ENCODE data around the gene SVEP1.

SVEP1 gene

GRCh38 chr9:110605565-110605964, 26.0 kb upstream of the SVEP1 start:
- no peak for TF ChIP-seq POLR2AphosphoS5 (IDR thresholded peaks at IDR 0.05; ENCODE audit: low read depth, low read length)
- no peak for TF ChIP-seq FOXP2 (optimal IDR thresholded peaks at IDR 0.05; ENCODE audit: borderline replicate concordance, extremely low read depth, extremely low read length, insufficient read depth)
- no peak for TF ChIP-seq REST (IDR thresholded peaks at IDR 0.05; ENCODE audit: insufficient read depth in 1 of 2, low read depth in 2 of 2, low read length in 2 of 2)
- TF ChIP-seq TAF1 (IDR thresholded peaks at IDR 0.05; ENCODE audit: borderline replicate concordance, insufficient read depth, low read length) = no peak
- TF ChIP-seq SIN3A (IDR thresholded peaks at IDR 0.05; ENCODE audit: borderline replicate concordance, insufficient read depth, low read length) = no peak

GRCh38 chr9:110604171-110604601, 24.6 kb upstream of the SVEP1 start:
- TF ChIP-seq SIN3A (IDR thresholded peaks at IDR 0.05; ENCODE audit: borderline replicate concordance, insufficient read depth, low read length) (no peak), POLR2AphosphoS5 (IDR thresholded peaks at IDR 0.05; ENCODE audit: low read depth, low read length) (no peak), REST (IDR thresholded peaks at IDR 0.05; ENCODE audit: insufficient read depth in 1 of 2, low read depth in 2 of 2, low read length in 2 of 2) (no peak), FOXP2 (optimal IDR thresholded peaks at IDR 0.05; ENCODE audit: borderline replicate concordance, extremely low read depth, extremely low read length, insufficient read depth) (no peak), TAF1 (IDR thresholded peaks at IDR 0.05; ENCODE audit: borderline replicate concordance, insufficient read depth, low read length) (no peak)

GRCh38 chr9:110602281-110602680, 22.7 kb upstream of the SVEP1 start:
- no peak for TF ChIP-seq TAF1 (IDR thresholded peaks at IDR 0.05; ENCODE audit: borderline replicate concordance, insufficient read depth, low read length)
- TF ChIP-seq FOXP2 (optimal IDR thresholded peaks at IDR 0.05; ENCODE audit: borderline replicate concordance, extremely low read depth, extremely low read length, insufficient read depth) = no peak
- TF ChIP-seq POLR2AphosphoS5 (IDR thresholded peaks at IDR 0.05; ENCODE audit: low read depth, low read length) = no peak
- TF ChIP-seq SIN3A (IDR thresholded peaks at IDR 0.05; ENCODE audit: borderline replicate concordance, insufficient read depth, low read length) = no peak
- no peak for TF ChIP-seq REST (IDR thresholded peaks at IDR 0.05; ENCODE audit: insufficient read depth in 1 of 2, low read depth in 2 of 2, low read length in 2 of 2)

- no peak for TF ChIP-seq FOXP2 (optimal IDR thresholded peaks at IDR 0.05; ENCODE audit: borderline replicate concordance, extremely low read depth, extremely low read length, insufficient read depth)
- TF ChIP-seq REST (IDR thresholded peaks at IDR 0.05; ENCODE audit: insufficient read depth in 1 of 2, low read depth in 2 of 2, low read length in 2 of 2) = no peak
- no peak for TF ChIP-seq TAF1 (IDR thresholded peaks at IDR 0.05; ENCODE audit: borderline replicate concordance, insufficient read depth, low read length)
- no peak for TF ChIP-seq SIN3A (IDR thresholded peaks at IDR 0.05; ENCODE audit: borderline replicate concordance, insufficient read depth, low read length)
- TF ChIP-seq POLR2AphosphoS5 (IDR thresholded peaks at IDR 0.05; ENCODE audit: low read depth, low read length) = no peak
Measured at GRCh38 chr9:110601098-110601497, 21.6 kb upstream of the SVEP1 start.

- TF ChIP-seq TAF1 (IDR thresholded peaks at IDR 0.05; ENCODE audit: borderline replicate concordance, insufficient read depth, low read length) = no peak
- no peak for TF ChIP-seq FOXP2 (optimal IDR thresholded peaks at IDR 0.05; ENCODE audit: borderline replicate concordance, extremely low read depth, extremely low read length, insufficient read depth)
- TF ChIP-seq POLR2AphosphoS5 (IDR thresholded peaks at IDR 0.05; ENCODE audit: low read depth, low read length) = no peak
- TF ChIP-seq REST (IDR thresholded peaks at IDR 0.05; ENCODE audit: insufficient read depth in 1 of 2, low read depth in 2 of 2, low read length in 2 of 2) = no peak
- TF ChIP-seq SIN3A (IDR thresholded peaks at IDR 0.05; ENCODE audit: borderline replicate concordance, insufficient read depth, low read length) = no peak
Measured at GRCh38 chr9:110599468-110599867, 19.9 kb upstream of the SVEP1 start.
